GM12801 (cell line): ENCODE results near the gene HSCB.

Source experiments
- TF ChIP-seq, protein P1 (sequence below): IDR thresholded peaks from one replicate; pipeline ENCODE4 v1.5.1; 2011; ENCODE audit warnings: control low read depth; ENCODE audit not compliant: insufficient read length; ENCODE audit errors: extremely low read depth

Gene HSCB

DNA sequence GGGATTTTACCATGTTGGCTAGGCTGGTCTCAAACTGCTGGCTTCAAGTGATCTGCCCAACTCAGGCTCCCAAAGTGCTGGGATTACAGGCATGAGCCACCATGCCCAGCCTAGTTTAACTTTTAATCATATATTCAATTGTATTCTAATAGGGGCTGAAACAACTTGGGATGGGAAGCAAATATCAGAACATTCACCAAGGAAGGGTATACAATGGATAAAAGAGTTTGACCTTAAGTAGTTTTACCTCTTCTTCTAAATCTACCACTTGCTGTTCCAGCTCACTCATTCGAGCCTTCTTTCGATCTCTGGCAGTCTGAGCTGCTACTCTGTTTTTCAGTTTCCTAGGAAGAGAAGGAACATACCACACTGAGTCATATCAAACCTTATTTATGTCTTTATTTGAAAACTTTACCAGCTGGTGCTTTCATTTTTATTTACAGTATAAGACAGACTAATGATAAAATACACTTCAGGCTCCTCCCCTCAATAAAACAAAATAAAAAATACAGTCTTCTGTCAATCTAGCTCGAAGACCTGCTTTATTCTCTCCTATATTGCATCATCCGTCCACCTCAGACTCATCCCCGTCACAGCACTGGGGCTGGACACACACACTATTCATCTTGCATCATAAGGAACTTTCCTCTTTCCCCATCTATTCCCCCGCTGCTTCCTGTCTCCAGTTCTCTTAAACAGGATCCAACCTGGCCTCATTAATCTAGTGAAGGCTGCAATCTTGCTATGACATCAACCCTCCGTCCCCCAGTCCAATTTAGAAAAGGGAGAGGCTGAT is 57.2 kb downstream of the HSCB start:
- TF ChIP-seq, protein P1, sequence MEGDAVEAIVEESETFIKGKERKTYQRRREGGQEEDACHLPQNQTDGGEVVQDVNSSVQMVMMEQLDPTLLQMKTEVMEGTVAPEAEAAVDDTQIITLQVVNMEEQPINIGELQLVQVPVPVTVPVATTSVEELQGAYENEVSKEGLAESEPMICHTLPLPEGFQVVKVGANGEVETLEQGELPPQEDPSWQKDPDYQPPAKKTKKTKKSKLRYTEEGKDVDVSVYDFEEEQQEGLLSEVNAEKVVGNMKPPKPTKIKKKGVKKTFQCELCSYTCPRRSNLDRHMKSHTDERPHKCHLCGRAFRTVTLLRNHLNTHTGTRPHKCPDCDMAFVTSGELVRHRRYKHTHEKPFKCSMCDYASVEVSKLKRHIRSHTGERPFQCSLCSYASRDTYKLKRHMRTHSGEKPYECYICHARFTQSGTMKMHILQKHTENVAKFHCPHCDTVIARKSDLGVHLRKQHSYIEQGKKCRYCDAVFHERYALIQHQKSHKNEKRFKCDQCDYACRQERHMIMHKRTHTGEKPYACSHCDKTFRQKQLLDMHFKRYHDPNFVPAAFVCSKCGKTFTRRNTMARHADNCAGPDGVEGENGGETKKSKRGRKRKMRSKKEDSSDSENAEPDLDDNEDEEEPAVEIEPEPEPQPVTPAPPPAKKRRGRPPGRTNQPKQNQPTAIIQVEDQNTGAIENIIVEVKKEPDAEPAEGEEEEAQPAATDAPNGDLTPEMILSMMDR, result no peak

DNA sequence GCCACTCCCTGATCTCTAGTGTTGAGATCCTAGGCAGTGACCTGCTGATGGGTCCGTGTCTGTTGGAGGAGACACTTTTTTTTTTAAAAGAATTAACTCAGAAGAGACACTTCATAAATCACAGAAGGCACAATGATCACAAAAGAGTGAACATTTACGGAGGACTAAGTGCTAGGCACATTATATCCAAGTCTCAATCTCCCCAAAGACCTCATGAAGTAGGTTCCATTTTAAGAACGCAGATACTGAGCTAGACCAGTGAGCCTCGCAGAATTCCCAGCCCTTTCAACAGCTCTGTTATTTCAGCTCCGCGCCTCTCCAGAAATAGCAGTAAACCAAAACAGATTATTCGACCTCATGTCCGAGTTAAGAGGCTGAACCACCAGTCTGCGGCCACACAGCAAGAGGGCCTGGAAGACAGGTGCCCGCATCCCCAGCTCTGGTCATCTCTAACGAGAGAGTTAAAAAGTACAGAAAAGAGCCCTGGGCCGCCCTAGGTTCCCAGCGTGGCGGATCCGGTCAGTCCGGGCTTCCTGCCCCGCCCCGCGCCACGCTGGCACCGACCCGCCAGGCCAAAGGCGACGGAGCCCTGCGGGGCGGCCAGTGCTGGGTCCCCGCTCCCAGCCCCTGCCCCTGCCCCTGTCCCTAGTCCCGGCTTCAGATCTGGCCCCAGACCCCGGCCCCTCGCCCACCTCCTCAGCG is 57.9 kb downstream of the HSCB start:
- TF ChIP-seq, protein P1, result no peak

DNA sequence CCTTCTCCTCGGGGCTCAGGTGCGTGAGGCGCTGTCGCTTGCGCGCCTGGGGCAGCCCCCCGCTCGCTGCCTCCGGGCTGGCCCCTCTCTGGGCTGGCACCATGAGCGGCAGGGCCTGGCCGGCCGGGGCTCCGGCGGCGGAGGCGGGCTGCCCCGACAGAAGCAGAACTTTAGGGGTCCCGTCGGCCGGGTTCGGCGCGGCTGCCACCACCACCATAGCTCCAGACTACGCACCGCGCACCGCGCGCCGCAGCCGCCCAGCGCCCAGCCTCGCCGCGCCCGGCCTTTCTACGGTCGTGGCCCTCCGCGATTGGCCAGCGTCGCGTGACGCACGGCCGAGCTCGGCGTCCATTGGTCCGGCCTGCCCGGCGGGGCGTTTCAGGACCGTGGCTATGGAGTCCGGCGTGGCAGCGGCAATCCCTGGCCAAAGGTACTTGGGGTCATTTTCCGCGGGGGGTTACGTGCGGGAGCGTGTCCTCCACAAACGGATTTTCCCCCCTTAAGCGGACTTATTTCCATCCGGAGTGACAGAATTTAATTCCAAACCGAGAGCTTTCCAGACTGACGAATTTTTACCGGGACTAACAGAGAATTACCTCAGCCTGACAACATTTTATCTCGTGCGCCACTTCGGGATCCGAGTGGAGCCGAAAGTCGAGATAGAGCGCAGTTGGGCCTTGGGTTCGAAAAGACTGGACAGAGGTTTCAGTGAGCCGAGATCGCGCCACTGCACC is 58.6 kb downstream of the HSCB start, which contains the start of gene XBP1:
TSS of gene XBP1 (minus strand) at position 262 of the 734 bp plus-strand sequence.
- TF ChIP-seq, protein P1, result no peak

DNA sequence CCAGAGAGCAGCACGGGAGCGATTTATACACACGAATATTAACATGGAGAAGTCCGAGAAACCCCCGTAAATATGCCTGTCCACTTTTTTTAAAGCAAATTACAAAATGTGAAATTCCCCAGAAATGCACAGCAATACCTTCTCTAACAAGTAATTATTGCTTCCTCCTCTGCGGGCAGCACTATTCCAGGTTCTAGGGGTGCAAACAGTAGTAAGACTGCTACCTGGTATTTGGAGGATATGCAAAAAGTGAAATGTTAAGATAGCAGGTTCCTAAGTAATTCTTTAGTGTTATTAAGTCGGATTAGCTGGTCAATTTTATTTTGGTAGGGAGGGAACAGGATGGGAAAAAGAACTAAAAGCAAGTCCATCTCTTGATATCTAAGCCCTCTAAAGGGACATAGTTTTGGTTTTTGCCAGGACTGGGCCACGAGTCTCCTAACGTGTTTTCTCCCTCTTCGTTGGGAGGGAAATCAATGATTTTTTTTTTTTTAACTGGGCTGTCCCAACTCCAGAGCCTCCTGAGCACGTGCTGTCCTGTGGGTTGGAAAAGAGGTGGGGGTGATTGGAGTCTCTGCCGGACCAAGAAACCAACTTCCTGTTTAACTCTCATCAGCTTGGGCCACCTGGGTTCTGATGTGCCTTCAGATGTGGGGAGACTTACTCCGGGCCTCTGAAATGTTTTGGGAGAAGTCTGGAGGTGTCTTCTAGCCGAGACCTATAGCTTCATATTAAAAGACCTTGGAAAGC is 60.2 kb downstream of the HSCB start:
- TF ChIP-seq, protein P1, result no peak

DNA sequence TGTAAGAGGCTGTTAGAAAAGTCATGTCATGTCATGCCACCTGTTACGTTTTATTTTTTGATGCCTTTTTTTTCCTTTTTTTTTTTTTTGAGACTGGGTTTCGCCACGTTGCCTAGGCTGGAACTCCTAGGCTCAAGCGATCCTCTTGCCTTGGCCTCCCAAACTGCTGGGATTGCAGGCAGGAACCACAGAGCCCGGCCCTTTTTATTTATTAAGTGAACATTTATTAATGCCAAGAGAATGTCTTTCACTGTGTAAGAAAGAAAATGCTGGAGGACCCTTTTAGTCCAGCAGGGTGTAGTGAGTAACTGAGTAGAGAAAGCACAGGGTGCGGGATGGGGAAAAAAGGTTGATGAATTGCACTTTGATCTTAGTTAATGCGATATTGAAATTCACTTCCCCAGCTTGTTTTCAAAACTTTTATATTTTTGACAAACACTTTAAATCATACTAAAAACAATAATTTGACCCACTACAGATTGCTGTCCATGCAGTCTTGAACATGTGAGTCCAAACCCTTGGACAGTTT is 60.8 kb downstream of the HSCB start:
- TF ChIP-seq, protein P1, result no peak
